Suprapubic skin (tissue), 4 donors: ENCODE measurements around the gene SPTAN1.

Experiments
- CTCF ChIP-seq, 2 donors: fragments of 200-600 bp in 1 of 2; fragments of 450-650 bp in 1 of 2; sonication (generic) in 1 of 2; IDR thresholded peaks; one replicate each; pipeline ENCODE4 v1.5.1; 2016 to 2019; ENCODE audit warnings: antibody characterized with exemption in 2 of 2, mild to moderate bottlenecking in 1 of 2, moderate library complexity in 1 of 2
- EP300 ChIP-seq: sonication (generic); formaldehyde crosslinking; IDR thresholded peaks from one replicate; pipeline ENCODE4 v1.6.1; 2017; ENCODE audit warnings: antibody characterized with exemption
- POLR2A ChIP-seq, 2 donors: fragments of 450-650 bp; IDR thresholded peaks; one replicate each; pipeline ENCODE4 v1.6.1; 2017; ENCODE audit warnings: antibody characterized with exemption in 2 of 2, mild to moderate bottlenecking in 2 of 2, moderate library complexity in 2 of 2
- POLR2AphosphoS5 ChIP-seq, 3 donors: sonication (generic); formaldehyde crosslinking; IDR thresholded peaks; one replicate each; pipeline ENCODE4 v1.6.1; 2017; ENCODE audit warnings: antibody characterized with exemption in 3 of 3

- TF ChIP-seq POLR2A (IDR thresholded peaks at IDR 0.05): no peak
- no peak for TF ChIP-seq CTCF (IDR thresholded peaks at IDR 0.05)
- no peak for TF ChIP-seq POLR2AphosphoS5 (IDR thresholded peaks at IDR 0.05)
- no peak for TF ChIP-seq EP300
These were observed 67.4 kb downstream of the SPTAN1 start for GRCh38 chr9:128619779-128620178.
